Camera-type eye (tissue), 1 donor: Measurements from ENCODE around the gene FAM237B. TPM values are rescaled to one million over a fixed set of nuclear protein-coding genes. Genes with fewer than 3 reads are reported as not detected.

Experiments
- total RNA-seq: library from RNA; depleted of rRNA; stranded (reverse); fragments of >200 nt; gene quantifications from one replicate; pipeline ENCODE4 v1.2.3, GENCODE V29; 2014

The FAM237B gene
- not detected for total RNA-seq

GRCh38 chr7:90320801-90321494 is at the start of gene FAM237B:
FAM237B (minus strand) TSS chr7:90321304; CDS start chr7:90319748, 1,556 bp downstream.

DNA sequence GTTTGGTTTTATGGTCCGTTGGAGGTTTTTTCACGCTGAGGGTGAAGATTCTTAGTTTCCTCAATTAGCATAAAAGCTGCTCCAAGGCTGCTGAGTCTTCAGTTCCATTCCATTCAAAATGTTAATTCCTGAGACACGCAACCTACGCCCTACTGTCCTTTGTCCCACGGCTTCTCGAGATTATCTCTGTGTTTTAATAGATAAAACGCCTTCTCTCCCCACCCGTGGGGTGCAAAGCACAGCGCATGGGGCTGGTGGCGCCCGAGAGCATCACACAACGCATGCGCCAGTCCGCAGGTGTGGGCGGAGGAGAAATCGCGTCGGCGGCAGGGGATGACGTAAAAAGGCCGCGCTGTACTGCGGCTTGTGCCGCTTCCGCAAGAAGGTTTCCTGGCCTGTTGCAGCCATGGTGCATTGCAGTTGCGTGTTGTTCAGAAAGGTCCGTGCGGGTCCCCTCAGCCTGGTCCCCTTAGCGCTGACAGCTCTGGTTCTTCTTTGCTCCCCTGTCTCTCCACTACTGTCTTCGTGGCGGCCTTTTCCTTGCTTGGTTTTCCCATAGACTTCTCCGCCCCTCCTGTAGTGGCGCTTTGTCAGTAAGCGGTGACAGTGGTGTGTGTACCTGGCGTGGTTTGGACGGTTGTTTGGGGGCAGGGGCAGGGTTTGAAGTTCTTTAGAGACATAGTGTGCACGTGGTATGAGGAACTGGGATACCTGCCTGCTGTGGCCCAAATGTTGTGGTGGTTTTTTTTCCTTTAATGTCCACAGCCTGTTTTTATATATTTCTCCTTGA is 25.4 kb upstream of the FAM237B start, which contains the start of gene GTPBP10:
TSS of gene GTPBP10 (plus strand) at position 381 of the 790 bp plus-strand sequence. CDS start at position 407, 26 bp downstream.

Other genes with a start within 250 kb of the FAM237B start
- gene STEAP1, start 166.8 kb downstream of the FAM237B start, total RNA-seq = 10.2 TPM
- 16.8 TPM for gene STEAP2, start 109.6 kb downstream of the FAM237B start, total RNA-seq
- gene CFAP69, start 76.1 kb downstream of the FAM237B start, total RNA-seq = 29.0 TPM
- gene GTPBP10, start 25.4 kb upstream of the FAM237B start, total RNA-seq = 56.7 TPM
- gene CLDN12, start 82.2 kb upstream of the FAM237B start, total RNA-seq = 51.7 TPM
- not detected for gene PTTG1IP2, start 148.3 kb upstream of the FAM237B start, total RNA-seq